ENCODE data around the gene LYSMD3.

LYSMD3 gene

GRCh38 chr5:90534922-90535321 is 5.5 kb upstream of the LYSMD3 start:
- Histone ChIP-seq H3F3A (ENCODE audit: control insufficient read depth, insufficient read depth) (no peaks in the 10 kb centered on the region), H3K9me3 (ENCODE audit: control insufficient read depth, insufficient read depth, low read length) (no peaks in the 10 kb centered on the region), H3K27me3 (ENCODE audit: control insufficient read depth, low read length) (peaks cover 37% of the 10 kb centered on the region), H4K20me1 (ENCODE audit: control insufficient read depth, insufficient read depth, low read depth, low read length) (no peaks in the 10 kb centered on the region), H3K27ac (ENCODE audit: low read depth, low read length) (no peak overlapping the region), H3K36me3 (ENCODE audit: control insufficient read depth, low read length) (no peaks in the 10 kb centered on the region), H3K4me2 (ENCODE audit: low read length) (no peak overlapping the region), H3K4me1 (ENCODE audit: control insufficient read depth, low read length) (peaks cover 7% of the 10 kb centered on the region), H3K9me2 (replicated peaks; ENCODE audit: control insufficient read depth, low read length) (no peaks in the 10 kb centered on the region), H3K79me2 (ENCODE audit: control insufficient read depth, low read length) (no peaks in the 10 kb centered on the region), H3K4me3 (ENCODE audit: low read length) (no peak overlapping the region)
- TF ChIP-seq EZH2phosphoT487 (IDR thresholded peaks at IDR 0.05; ENCODE audit: borderline replicate concordance, low read length) (no peak), CTCF (IDR thresholded peaks at IDR 0.05; ENCODE audit: low read depth, low read length, poor library complexity, severe bottlenecking) (no peak)

- Histone ChIP-seq H3K9me2 (replicated peaks; ENCODE audit: control insufficient read depth, low read length) (no peaks in the 10 kb centered on the region), H3K4me2 (ENCODE audit: low read length) (no peak overlapping the region), H3K36me3 (ENCODE audit: control insufficient read depth, low read length) (no peaks in the 10 kb centered on the region), H3K4me3 (ENCODE audit: low read length) (no peak overlapping the region), H3K27ac (ENCODE audit: low read depth, low read length) (no peak overlapping the region), H3K79me2 (ENCODE audit: control insufficient read depth, low read length) (peaks cover 6% of the 10 kb centered on the region), H3K27me3 (ENCODE audit: control insufficient read depth, low read length) (peaks cover 37% of the 10 kb centered on the region), H4K20me1 (ENCODE audit: control insufficient read depth, insufficient read depth, low read depth, low read length) (no peaks in the 10 kb centered on the region), H3K9me3 (ENCODE audit: control insufficient read depth, insufficient read depth, low read length) (no peaks in the 10 kb centered on the region), H3K4me1 (ENCODE audit: control insufficient read depth, low read length) (peaks cover 7% of the 10 kb centered on the region), H3F3A (ENCODE audit: control insufficient read depth, insufficient read depth) (no peaks in the 10 kb centered on the region)
- TF ChIP-seq EZH2phosphoT487 (IDR thresholded peaks at IDR 0.05; ENCODE audit: borderline replicate concordance, low read length): no peak
- TF ChIP-seq CTCF (IDR thresholded peaks at IDR 0.05; ENCODE audit: low read depth, low read length, poor library complexity, severe bottlenecking): no peak
Measured at GRCh38 chr5:90533794-90534193, 4.4 kb upstream of the LYSMD3 start.

- H3K9me3 ChIP-seq (ENCODE audit: control insufficient read depth, insufficient read depth, low read length): no peaks in the 10 kb centered on the region
- H3K4me2 ChIP-seq (ENCODE audit: low read length): peak overlapping the region; percentile 91; the same call in 1 of the 2 replicates
- H3K36me3 ChIP-seq (ENCODE audit: control insufficient read depth, low read length): peaks cover 19% of the 10 kb centered on the region
- H3K27me3 ChIP-seq (ENCODE audit: control insufficient read depth, low read length): peaks cover 28% of the 10 kb centered on the region
- H3K4me1 ChIP-seq (ENCODE audit: control insufficient read depth, low read length): peaks cover 33% of the 10 kb centered on the region
- no peaks in the 10 kb centered on the region for H3K9me2 ChIP-seq (replicated peaks; ENCODE audit: control insufficient read depth, low read length)
- H3K79me2 ChIP-seq (ENCODE audit: control insufficient read depth, low read length): peaks cover 35% of the 10 kb centered on the region
- 0 out of 2 replicates have a peak, but pooled peaks cover 2% of the 10 kb centered on the region for H3F3A ChIP-seq (ENCODE audit: control insufficient read depth, insufficient read depth)
- TF ChIP-seq CTCF (IDR thresholded peaks at IDR 0.05; ENCODE audit: low read depth, low read length, poor library complexity, severe bottlenecking) (no peak), EZH2phosphoT487 (IDR thresholded peaks at IDR 0.05; ENCODE audit: borderline replicate concordance, low read length) (no peak)
- H3K27ac ChIP-seq (ENCODE audit: low read depth, low read length): no peak overlapping the region
- H3K4me3 ChIP-seq (ENCODE audit: low read length): no peak overlapping the region; the same call in 1 of the 2 replicates
- H4K20me1 ChIP-seq (ENCODE audit: control insufficient read depth, insufficient read depth, low read depth, low read length): no peaks in the 10 kb centered on the region
Measured at GRCh38 chr5:90530736-90531487, 1.5 kb upstream of the LYSMD3 start.

All from DOHH2 (cell line).